ENCODE measurements around the gene ANKRD13B. TPM values are rescaled to one million over a fixed set of nuclear protein-coding genes. Genes with fewer than 3 reads are reported as not detected.

The ANKRD13B gene
- total RNA-seq, 1 donor from 2014 or later, result 34.1 TPM

GRCh38 chr17:29596811-29597210 lies 3.9 kb downstream of the ANKRD13B start:
- Mint-ChIP-seq H3K36me3 (ENCODE audit: low read depth) (no peaks in the 10 kb centered on the region), H3K4me3 (ENCODE audit: low read depth) (no peak overlapping the region), H3K4me1 (ENCODE audit: low read depth) (peaks cover 16% of the 10 kb centered on the region), H3K27me3 (ENCODE audit: low read depth) (no peaks in the 10 kb centered on the region), H3K9me3 (no peaks in the 10 kb centered on the region), H3K27ac (no peak overlapping the region)
- no peak for DNase-seq (ENCODE audit: low spot score)
- intact Hi-C loops (cut with micrococcal nuclease), result no loop called here

DNA sequence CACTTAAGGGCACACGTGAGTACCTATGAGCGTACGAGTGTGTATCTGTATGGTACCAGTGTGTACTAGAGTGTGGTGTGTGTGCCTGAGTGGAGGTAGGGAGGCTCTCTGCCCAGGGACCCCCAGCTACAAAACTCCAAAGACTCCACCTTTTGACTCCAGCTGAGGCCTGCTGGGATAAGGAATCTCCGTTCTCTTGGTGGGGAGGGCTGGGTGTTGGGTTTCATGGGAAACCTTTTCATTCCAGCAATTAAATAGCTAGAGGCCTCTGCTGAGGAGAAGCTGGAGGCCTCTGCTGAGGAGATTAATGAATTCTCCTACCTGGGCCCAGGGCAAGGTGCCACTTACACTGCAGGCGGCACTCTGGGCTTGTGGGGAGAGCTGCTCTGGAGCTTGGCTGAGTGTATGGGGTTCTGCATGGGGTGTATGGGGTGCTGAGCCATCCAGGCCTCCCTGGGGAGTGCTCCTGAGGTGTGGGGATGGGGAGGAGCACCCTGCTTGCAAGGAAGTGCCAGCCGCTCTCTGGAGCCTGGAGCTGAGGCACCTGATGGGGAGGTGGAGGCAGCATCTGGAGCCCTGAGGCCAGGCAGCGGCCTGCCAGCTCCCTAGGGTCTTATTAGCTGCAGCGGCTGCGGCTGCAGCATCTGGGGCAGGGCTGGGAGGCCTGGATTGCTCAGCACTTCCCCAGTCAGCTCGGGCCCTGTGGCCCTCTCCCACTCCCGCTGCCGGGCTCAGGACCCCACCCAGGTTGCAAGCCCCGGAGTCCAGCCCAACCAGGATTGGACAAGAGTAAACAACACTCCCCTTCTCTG lies 4.6 kb downstream of the ANKRD13B start:
- Mint-ChIP-seq H3K4me1 (ENCODE audit: low read depth) (peaks cover 9% of the 10 kb centered on the region), H3K27ac (no peak overlapping the region), H3K27me3 (ENCODE audit: low read depth) (no peaks in the 10 kb centered on the region), H3K9me3 (no peaks in the 10 kb centered on the region), H3K4me3 (ENCODE audit: low read depth) (no peak overlapping the region), H3K36me3 (ENCODE audit: low read depth) (no peaks in the 10 kb centered on the region)
- DNase-seq (ENCODE audit: low spot score), result no peak
- intact Hi-C loops (cut with micrococcal nuclease), result no loop called here

DNA sequence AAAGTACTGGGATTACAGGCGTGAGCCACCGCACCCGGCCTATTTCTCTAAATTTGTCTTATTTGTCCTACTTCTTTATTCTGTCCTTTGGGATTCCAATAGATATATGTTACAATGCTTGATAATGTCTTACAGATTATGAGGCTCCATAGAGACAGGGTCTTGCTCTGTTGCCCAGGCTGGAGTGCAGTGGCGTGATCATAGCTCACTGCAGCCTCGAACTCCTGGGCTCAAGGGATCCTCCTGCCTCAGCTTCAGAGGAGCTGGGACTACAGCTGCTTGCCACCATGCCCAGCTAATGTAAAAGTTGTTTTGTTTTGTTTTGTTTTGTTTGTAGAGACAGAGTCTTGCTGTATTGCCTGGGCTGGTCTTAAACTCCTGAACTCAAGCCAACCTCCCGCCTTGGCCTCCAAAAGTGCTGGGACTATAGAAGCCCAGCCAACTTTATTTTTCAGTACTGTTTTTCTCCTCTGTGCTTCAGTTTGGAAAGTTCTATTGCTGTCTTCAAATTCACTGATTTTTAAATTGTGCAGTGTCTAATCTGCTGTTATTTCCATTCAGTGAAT lies 10.3 kb downstream of the ANKRD13B start:
- Mint-ChIP-seq H3K9me3 (no peaks in the 10 kb centered on the region), H3K4me1 (ENCODE audit: low read depth) (peaks cover 6% of the 10 kb centered on the region), H3K36me3 (ENCODE audit: low read depth) (no peaks in the 10 kb centered on the region), H3K27me3 (ENCODE audit: low read depth) (no peaks in the 10 kb centered on the region), H3K27ac (no peak overlapping the region), H3K4me3 (ENCODE audit: low read depth) (no peak overlapping the region)
- intact Hi-C loops (cut with micrococcal nuclease), result no loop called here
- DNase-seq (ENCODE audit: low spot score), result no peak

- intact Hi-C loops (cut with micrococcal nuclease), result no loop called here
- Mint-ChIP-seq H3K36me3 (ENCODE audit: low read depth) (no peaks in the 10 kb centered on the region), H3K27ac (no peak overlapping the region), H3K4me1 (ENCODE audit: low read depth) (no peaks in the 10 kb centered on the region), H3K9me3 (no peaks in the 10 kb centered on the region), H3K27me3 (ENCODE audit: low read depth) (no peaks in the 10 kb centered on the region), H3K4me3 (ENCODE audit: low read depth) (no peak overlapping the region)
- DNase-seq (ENCODE audit: low spot score), result no peak
Observed at GRCh38 chr17:29607557-29608195, 14.7 kb downstream of the ANKRD13B start.

GRCh38 chr17:29608986-29609385 lies 16.1 kb downstream of the ANKRD13B start:
- intact Hi-C loops (cut with micrococcal nuclease), result no loop called here
- Mint-ChIP-seq H3K27me3 (ENCODE audit: low read depth) (no peaks in the 10 kb centered on the region), H3K36me3 (ENCODE audit: low read depth) (no peaks in the 10 kb centered on the region), H3K4me3 (ENCODE audit: low read depth) (no peak overlapping the region), H3K4me1 (ENCODE audit: low read depth) (peaks cover 3% of the 10 kb centered on the region), H3K9me3 (no peaks in the 10 kb centered on the region), H3K27ac (no peak overlapping the region)
- DNase-seq (ENCODE audit: low spot score), result no peak

DNA sequence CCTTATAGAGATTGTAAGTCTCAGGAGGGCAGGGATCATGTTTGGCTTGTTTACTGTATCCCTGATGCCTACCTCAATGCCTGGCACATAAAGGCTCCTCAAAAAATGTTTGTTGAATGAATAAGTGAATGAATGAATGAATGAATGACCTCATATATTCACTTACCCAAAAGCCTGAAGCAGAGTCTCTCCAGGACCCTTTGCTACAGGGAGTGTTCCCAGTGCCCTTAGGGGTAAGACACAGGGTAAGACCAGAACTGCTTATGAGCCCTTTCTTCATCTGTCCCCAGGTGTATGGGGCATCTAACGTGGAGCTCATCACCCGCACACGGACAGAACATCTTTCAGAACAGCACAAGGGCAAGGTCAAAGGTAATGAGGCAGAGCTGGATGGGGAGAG lies 17.5 kb downstream of the ANKRD13B start:
- H3K4me1 Mint-ChIP-seq (ENCODE audit: low read depth), result peaks cover 14% of the 10 kb centered on the region
- intact Hi-C loops (cut with micrococcal nuclease), result no loop called here
- no peak for DNase-seq (ENCODE audit: low spot score)
- H3K4me3 Mint-ChIP-seq (ENCODE audit: low read depth), result no peak overlapping the region
- no peaks in the 10 kb centered on the region for H3K27me3 Mint-ChIP-seq (ENCODE audit: low read depth)
- H3K36me3 Mint-ChIP-seq (ENCODE audit: low read depth), result no peaks in the 10 kb centered on the region
- H3K27ac Mint-ChIP-seq, result no peak overlapping the region
- H3K9me3 Mint-ChIP-seq, result no peaks in the 10 kb centered on the region

DNA sequence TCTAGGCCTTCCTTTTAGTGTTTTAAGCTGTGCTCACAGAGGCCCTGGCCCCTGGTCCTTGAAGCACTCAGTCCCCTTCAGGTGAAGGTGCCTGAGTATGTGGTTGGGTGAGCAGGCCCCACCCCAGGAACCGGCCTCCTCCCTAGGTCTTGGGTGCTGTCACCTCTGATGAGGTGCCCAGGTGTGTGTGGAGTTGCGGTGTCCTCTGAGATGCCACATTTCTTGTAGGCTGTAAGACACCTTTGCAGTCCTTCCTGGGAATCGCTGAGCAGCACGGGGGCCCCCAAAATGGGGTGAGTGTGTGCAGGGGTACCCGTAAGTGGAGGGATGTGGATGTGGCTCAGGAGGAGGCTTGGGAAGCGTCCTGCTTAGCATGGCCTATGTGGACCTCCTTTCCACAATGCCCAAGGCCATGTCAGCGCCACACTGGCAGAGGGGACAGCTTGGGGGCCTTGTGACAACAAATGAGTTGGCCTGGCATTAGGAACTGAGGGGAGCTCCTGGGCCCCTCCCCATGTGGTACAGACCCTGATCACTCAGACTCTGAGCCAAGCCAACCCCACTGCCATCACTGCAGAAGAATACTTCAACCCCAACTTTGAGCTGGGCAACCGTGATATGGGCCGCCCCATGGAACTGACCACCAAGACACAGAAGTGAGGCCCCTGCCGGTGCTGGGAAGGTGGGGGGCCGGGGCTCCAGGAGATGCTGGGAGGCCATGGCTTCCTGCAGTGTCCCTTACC lies 18.6 kb downstream of the ANKRD13B start:
- intact Hi-C loops (cut with micrococcal nuclease), result no loop called here
- no peak for DNase-seq (ENCODE audit: low spot score)

GRCh38 chr17:29612094-29612403 lies 19.1 kb downstream of the ANKRD13B start:
- H3K9me3 Mint-ChIP-seq, result no peaks in the 10 kb centered on the region
- H3K36me3 Mint-ChIP-seq (ENCODE audit: low read depth), result no peaks in the 10 kb centered on the region
- H3K27ac Mint-ChIP-seq, result no peak overlapping the region
- intact Hi-C loops (cut with micrococcal nuclease), result no loop called here
- H3K4me3 Mint-ChIP-seq (ENCODE audit: low read depth), result no peak overlapping the region
- H3K27me3 Mint-ChIP-seq (ENCODE audit: low read depth), result no peaks in the 10 kb centered on the region
- no peak for DNase-seq (ENCODE audit: low spot score)
- H3K4me1 Mint-ChIP-seq (ENCODE audit: low read depth), result peaks cover 28% of the 10 kb centered on the region

More for the DNA sequence above, 18.6 kb downstream of the ANKRD13B start:
- Mint-ChIP-seq H3K4me3 (ENCODE audit: low read depth) (no peak overlapping the region), H3K27ac (no peak overlapping the region), H3K36me3 (ENCODE audit: low read depth) (no peaks in the 10 kb centered on the region), H3K9me3 (no peaks in the 10 kb centered on the region), H3K4me1 (ENCODE audit: low read depth) (peaks cover 24% of the 10 kb centered on the region), H3K27me3 (ENCODE audit: low read depth) (no peaks in the 10 kb centered on the region)

- DNase-seq (ENCODE audit: low spot score), result no peak
Observed at GRCh38 chr17:29612404-29613280, 19.7 kb downstream of the ANKRD13B start.

DNA sequence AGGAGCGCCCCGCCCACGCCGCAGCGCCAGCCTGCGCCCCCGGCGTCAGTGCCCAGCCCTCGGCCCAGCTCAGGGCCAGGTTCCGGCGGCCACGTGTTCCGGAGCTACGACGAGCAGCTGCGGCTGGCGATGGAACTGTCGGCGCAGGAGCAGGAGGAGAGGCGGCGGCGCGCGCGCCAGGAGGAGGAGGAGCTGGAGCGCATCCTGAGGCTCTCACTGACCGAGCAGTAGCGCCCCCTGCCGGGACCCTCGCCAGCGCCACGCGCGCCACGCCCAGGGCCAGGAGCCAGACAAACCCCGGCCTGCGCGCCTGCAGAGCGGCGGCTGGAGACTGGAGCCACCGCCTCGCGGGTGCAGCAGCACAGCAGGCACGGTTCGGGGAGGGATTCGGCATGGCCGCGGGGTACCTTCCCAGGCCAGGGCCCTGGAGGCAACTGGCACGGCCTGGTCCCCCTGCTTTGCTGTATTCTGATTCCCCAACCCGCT lies 20.5 kb downstream of the ANKRD13B start:
- no peaks in the 10 kb centered on the region for H3K27me3 Mint-ChIP-seq (ENCODE audit: low read depth)
- H3K27ac Mint-ChIP-seq, result no peak overlapping the region
- H3K9me3 Mint-ChIP-seq, result no peaks in the 10 kb centered on the region
- intact Hi-C loops (cut with micrococcal nuclease), result loop anchor here (1.0 kb wide), 1 partner anchor 22 kb away; no protein-coding TSS in a partner anchor
- peak; percentile 91 for DNase-seq (ENCODE audit: low spot score)
- no peaks in the 10 kb centered on the region for H3K36me3 Mint-ChIP-seq (ENCODE audit: low read depth)
- peak overlapping the region; percentile 66 for H3K4me3 Mint-ChIP-seq (ENCODE audit: low read depth)
- H3K4me1 Mint-ChIP-seq (ENCODE audit: low read depth), result peaks cover 38% of the 10 kb centered on the region

More at GRCh38 chr17:29612404-29613280, 19.7 kb downstream of the ANKRD13B start:
- no peaks in the 10 kb centered on the region for H3K9me3 Mint-ChIP-seq
- no peaks in the 10 kb centered on the region for H3K36me3 Mint-ChIP-seq (ENCODE audit: low read depth)
- intact Hi-C loops (cut with micrococcal nuclease), result loop anchor here (1.0 kb wide), 1 partner anchor 21 kb away; no protein-coding TSS in a partner anchor
- peak overlapping the region; percentile 33 for H3K4me3 Mint-ChIP-seq (ENCODE audit: low read depth)
- H3K27me3 Mint-ChIP-seq (ENCODE audit: low read depth), result no peaks in the 10 kb centered on the region
- H3K27ac Mint-ChIP-seq, result no peak overlapping the region
- peaks cover 34% of the 10 kb centered on the region for H3K4me1 Mint-ChIP-seq (ENCODE audit: low read depth)

- intact Hi-C loops (cut with micrococcal nuclease), result loop anchor here (1.0 kb wide), 1 partner anchor 23 kb away; no protein-coding TSS in a partner anchor
- H3K27me3 Mint-ChIP-seq (ENCODE audit: low read depth), result no peaks in the 10 kb centered on the region
- peak overlapping the region; percentile 66 for H3K4me3 Mint-ChIP-seq (ENCODE audit: low read depth)
- no peak overlapping the region for H3K27ac Mint-ChIP-seq
- H3K36me3 Mint-ChIP-seq (ENCODE audit: low read depth), result no peaks in the 10 kb centered on the region
- DNase-seq (ENCODE audit: low spot score), result no peak
- H3K4me1 Mint-ChIP-seq (ENCODE audit: low read depth), result peaks cover 39% of the 10 kb centered on the region
- no peaks in the 10 kb centered on the region for H3K9me3 Mint-ChIP-seq
Observed at GRCh38 chr17:29613856-29614255, 20.9 kb downstream of the ANKRD13B start.
